ENCODE results near the gene MYDGF. TPM values are rescaled to one million over a fixed set of nuclear protein-coding genes. Genes with fewer than 3 reads are reported as not detected.

MYDGF gene
- total and polyA plus RNA-seq, 9 of the 15 experiments (the other 6 are each of a cell fraction or from before 2014, with no cell fraction given) = 4.2 to 141 (median 82.1) TPM

DNA sequence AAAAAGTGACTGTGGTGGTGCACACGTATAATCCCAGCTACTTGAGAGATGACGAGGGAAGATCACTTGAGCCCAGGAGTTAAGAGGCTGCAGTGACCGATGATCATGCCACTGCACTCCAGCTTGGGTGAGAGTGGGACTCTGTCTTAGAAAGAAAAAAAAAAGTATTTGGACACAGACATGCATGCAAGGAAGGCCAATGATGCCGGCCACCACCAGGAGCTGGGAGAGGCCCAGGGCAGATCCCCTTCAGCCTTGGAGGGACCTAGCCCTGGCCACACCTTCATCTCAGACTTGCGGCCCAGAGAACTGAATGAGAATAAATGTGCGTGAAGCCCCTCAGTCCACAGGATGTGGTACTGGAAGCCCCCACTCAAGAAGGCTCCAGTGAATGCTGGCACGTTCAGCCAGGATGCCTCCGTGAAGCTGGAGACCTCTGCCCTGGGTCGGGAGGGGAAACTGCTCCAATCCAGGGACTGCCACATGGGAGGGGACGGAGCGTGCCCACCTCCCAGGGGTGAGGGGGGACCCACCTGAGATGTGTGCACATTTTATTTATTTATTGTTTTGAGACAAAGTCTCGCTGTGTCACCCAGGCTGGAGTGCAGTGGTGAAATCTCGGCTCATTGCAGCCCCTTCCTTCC is 16.2 kb downstream of the MYDGF start (continued):
- TF ChIP-seq, protein P1, sequence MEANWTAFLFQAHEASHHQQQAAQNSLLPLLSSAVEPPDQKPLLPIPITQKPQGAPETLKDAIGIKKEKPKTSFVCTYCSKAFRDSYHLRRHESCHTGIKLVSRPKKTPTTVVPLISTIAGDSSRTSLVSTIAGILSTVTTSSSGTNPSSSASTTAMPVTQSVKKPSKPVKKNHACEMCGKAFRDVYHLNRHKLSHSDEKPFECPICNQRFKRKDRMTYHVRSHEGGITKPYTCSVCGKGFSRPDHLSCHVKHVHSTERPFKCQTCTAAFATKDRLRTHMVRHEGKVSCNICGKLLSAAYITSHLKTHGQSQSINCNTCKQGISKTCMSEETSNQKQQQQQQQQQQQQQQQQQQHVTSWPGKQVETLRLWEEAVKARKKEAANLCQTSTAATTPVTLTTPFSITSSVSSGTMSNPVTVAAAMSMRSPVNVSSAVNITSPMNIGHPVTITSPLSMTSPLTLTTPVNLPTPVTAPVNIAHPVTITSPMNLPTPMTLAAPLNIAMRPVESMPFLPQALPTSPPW (CRISPR knock-in tag; IDR thresholded peaks at IDR 0.05) = no peak
- TF ChIP-seq POLR2AphosphoS2 (IDR thresholded peaks at IDR 0.05; ENCODE audit: low read length) (no peak), SP1 (CRISPR knock-in tag; IDR thresholded peaks at IDR 0.05) (peak; percentile 9; the same call in 1 of the 2 replicates), ESRRA (IDR thresholded peaks at IDR 0.05; ENCODE audit: borderline replicate concordance, low read depth) (no peak), COPS2 (conservative IDR thresholded peaks at IDR 0.05) (no peak), ZNF41 (CRISPR knock-in tag; conservative IDR thresholded peaks at IDR 0.05) (no peak), HLTF (IDR thresholded peaks at IDR 0.05) (no peak), HNRNPLL (IDR thresholded peaks at IDR 0.05; ENCODE audit: low read depth, low read length, poor library complexity, severe bottlenecking) (no peak), CBFB (CRISPR knock-in tag; IDR thresholded peaks at IDR 0.05) (no peak), GATA2 (CRISPR knock-in tag; IDR thresholded peaks at IDR 0.05) (no peak), SUPT5H (IDR thresholded peaks at IDR 0.05) (0 out of 2 replicates have a peak, but pooled peaks have one; percentile 7), NEUROD1 (IDR thresholded peaks at IDR 0.05; ENCODE audit: borderline replicate concordance, low read depth, low read length, partially characterized antibody) (no peak), STAG1 (CRISPR knock-in tag; IDR thresholded peaks at IDR 0.05; ENCODE audit: borderline replicate concordance) (no peak), ZNF143 (CRISPR knock-in tag; IDR thresholded peaks at IDR 0.05) (no peak), SREBF1 (IDR thresholded peaks at IDR 0.05; ENCODE audit: borderline replicate concordance, low read depth, low read length) (no peak), HNRNPL (IDR thresholded peaks at IDR 0.05; ENCODE audit: low read depth, low read length) (no peak)
- TF ChIP-seq, protein P2, sequence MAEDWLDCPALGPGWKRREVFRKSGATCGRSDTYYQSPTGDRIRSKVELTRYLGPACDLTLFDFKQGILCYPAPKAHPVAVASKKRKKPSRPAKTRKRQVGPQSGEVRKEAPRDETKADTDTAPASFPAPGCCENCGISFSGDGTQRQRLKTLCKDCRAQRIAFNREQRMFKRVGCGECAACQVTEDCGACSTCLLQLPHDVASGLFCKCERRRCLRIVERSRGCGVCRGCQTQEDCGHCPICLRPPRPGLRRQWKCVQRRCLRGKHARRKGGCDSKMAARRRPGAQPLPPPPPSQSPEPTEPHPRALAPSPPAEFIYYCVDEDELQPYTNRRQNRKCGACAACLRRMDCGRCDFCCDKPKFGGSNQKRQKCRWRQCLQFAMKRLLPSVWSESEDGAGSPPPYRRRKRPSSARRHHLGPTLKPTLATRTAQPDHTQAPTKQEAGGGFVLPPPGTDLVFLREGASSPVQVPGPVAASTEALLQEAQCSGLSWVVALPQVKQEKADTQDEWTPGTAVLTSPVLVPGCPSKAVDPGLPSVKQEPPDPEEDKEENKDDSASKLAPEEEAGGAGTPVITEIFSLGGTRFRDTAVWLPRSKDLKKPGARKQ (CRISPR knock-in tag; IDR thresholded peaks at IDR 0.05) = no peak

Data from K562 (cell line).